RKO (cell line): Measurements from ENCODE around the gene ZFYVE9.
"Not testable (repeated sequence)": the region's sequence is repeated elsewhere in the genome, so short reads cannot be mapped to it uniquely, and the experiment has no call there.

ENCODE experiments used
- DNase-seq: peaks from one replicate; pipeline ENCODE4 v3.0.0-alpha.2; 2016; ENCODE audit warnings: low spot score

Gene ZFYVE9

GRCh38 chr1:52190500-52191252 is 48.8 kb downstream of the ZFYVE9 start:
- DNase-seq = no peak

GRCh38 chr1:52191395-52191965 is 49.6 kb downstream of the ZFYVE9 start:
- no peak for DNase-seq

GRCh38 chr1:52192024-52192423 is 50.1 kb downstream of the ZFYVE9 start:
- no peak for DNase-seq

GRCh38 chr1:52192436-52192835 is 50.5 kb downstream of the ZFYVE9 start:
- peak; percentile 17 for DNase-seq

- no peak for DNase-seq
These were observed 52.1 kb downstream of the ZFYVE9 start for GRCh38 chr1:52193985-52194384.

- no peak for DNase-seq
These were observed 53.3 kb downstream of the ZFYVE9 start for GRCh38 chr1:52195161-52195560.

GRCh38 chr1:52203935-52204625 is 62.2 kb downstream of the ZFYVE9 start:
- DNase-seq = no peak

GRCh38 chr1:52204696-52205095 is 62.8 kb downstream of the ZFYVE9 start:
- no peak for DNase-seq

GRCh38 chr1:52206686-52207085 is 64.8 kb downstream of the ZFYVE9 start:
- not testable (repeated sequence) for DNase-seq

- no peak for DNase-seq
These were observed 67.5 kb downstream of the ZFYVE9 start for GRCh38 chr1:52209429-52209828.

GRCh38 chr1:52210044-52210443 is 68.2 kb downstream of the ZFYVE9 start:
- DNase-seq = no peak

- no peak for DNase-seq
These were observed 75.1 kb downstream of the ZFYVE9 start for GRCh38 chr1:52216907-52217458.

- peak; percentile 17 for DNase-seq
These were observed 83.3 kb downstream of the ZFYVE9 start for GRCh38 chr1:52225174-52225573.

GRCh38 chr1:52229494-52229893 is 87.6 kb downstream of the ZFYVE9 start:
- no peak for DNase-seq

GRCh38 chr1:52233463-52233862 is 91.6 kb downstream of the ZFYVE9 start:
- no peak for DNase-seq

GRCh38 chr1:52234014-52234413 is 92.1 kb downstream of the ZFYVE9 start:
- no peak for DNase-seq

GRCh38 chr1:52234708-52235107 is 92.8 kb downstream of the ZFYVE9 start:
- no peak for DNase-seq

GRCh38 chr1:52235646-52236045 is 93.8 kb downstream of the ZFYVE9 start:
- no peak for DNase-seq

GRCh38 chr1:52237430-52237829 is 95.5 kb downstream of the ZFYVE9 start:
- peak; percentile 55 for DNase-seq

- DNase-seq = peak; percentile 84
These were observed 96.6 kb downstream of the ZFYVE9 start for GRCh38 chr1:52238474-52238873.

GRCh38 chr1:52238887-52239707 is 97.2 kb downstream of the ZFYVE9 start:
- no peak for DNase-seq

- no peak for DNase-seq
These were observed 97.8 kb downstream of the ZFYVE9 start for GRCh38 chr1:52239708-52240001.
